Cardiac muscle cell (in vitro differentiated cells and primary cell): ENCODE measurements around the gene TRAF3IP1. TPM values are rescaled to one million over a fixed set of nuclear protein-coding genes. Genes with fewer than 3 reads are reported as not detected.

Experiments
- DNase-seq, 2 donors: peaks; one replicate each; pipeline versions ENCODE4 v3.0.0 to v3.0.0-alpha.2; 2010 to 2017; ENCODE audit warnings: low read depth in 1 of 2, low spot score in 1 of 2
- H3K27ac ChIP-seq: fragments of 200-600 bp; sonication (generic); 2 replicates; pipeline ENCODE4 v1.5.1; 2016
- H3K27me3 ChIP-seq: fragments of 200-600 bp; sonication (generic); 2 replicates; pipeline ENCODE4 v1.6.0; 2016; ENCODE audit warnings: control low read depth
- H3K36me3 ChIP-seq: fragments of 200-600 bp; sonication (generic); 2 replicates; pipeline ENCODE4 v1.5.1; 2016; ENCODE audit warnings: control low read depth
- H3K4me1 ChIP-seq: fragments of 200-600 bp; sonication (generic); 2 replicates; pipeline ENCODE4 v1.8.1; 2017; ENCODE audit warnings: low read depth, mild to moderate bottlenecking, mixed run types
- H3K4me3 ChIP-seq: fragments of 200-600 bp; sonication (generic); 2 replicates; pipeline ENCODE4 v1.5.1; 2016; ENCODE audit warnings: mild to moderate bottlenecking
- H3K9me3 ChIP-seq: fragments of 200-600 bp; sonication (generic); 2 replicates; pipeline ENCODE4 v1.5.1; 2017; ENCODE audit warnings: low read depth, mild to moderate bottlenecking, control low read depth
- CTCF ChIP-seq: IDR thresholded peaks from 2 replicates; pipeline ENCODE4 v1.5.1; 2012; ENCODE audit warnings: low read depth, mild to moderate bottlenecking, low read length
- polyA plus RNA-seq: library from polyadenylated mRNA; unstranded; fragments of >200 nt; fragmentation: Nextera tagmentation; extraction: Ambion mirVana; gene quantifications from 2 replicates; pipeline ENCODE4 v1.2.1, GENCODE V29; 2016
- total RNA-seq: library from RNA; depleted of rRNA; stranded (reverse); fragments of >200 nt; gene quantifications from 2 replicates; pipeline ENCODE4 v1.2.3, GENCODE V29; 2016

The TRAF3IP1 gene
- total and polyA plus RNA-seq, 2 experiments from 2014 or later, result 8.3 to 12.1 TPM

GRCh38 chr2:238423561-238424312 is 103.4 kb downstream of the TRAF3IP1 start:
- Histone ChIP-seq H3K27ac (no peak overlapping the region), H3K27me3 (no peaks in the 10 kb centered on the region), H3K36me3 (no peaks in the 10 kb centered on the region), H3K4me3 (no peak overlapping the region), H3K9me3 (no peaks in the 10 kb centered on the region), H3K4me1 (peaks cover 23% of the 10 kb centered on the region)
- no peak for DNase-seq
- TF ChIP-seq CTCF, result no peak

GRCh38 chr2:238424313-238424700 is 104.0 kb downstream of the TRAF3IP1 start:
- peak in 1 of 2 donors; percentile 77 for DNase-seq
- Histone ChIP-seq H3K27ac (no peak overlapping the region), H3K4me1 (peaks cover 23% of the 10 kb centered on the region), H3K4me3 (no peak overlapping the region), H3K9me3 (no peaks in the 10 kb centered on the region), H3K36me3 (no peaks in the 10 kb centered on the region), H3K27me3 (no peaks in the 10 kb centered on the region)
- no peak for TF ChIP-seq CTCF

GRCh38 chr2:238425505-238425978 is 105.2 kb downstream of the TRAF3IP1 start:
- Histone ChIP-seq H3K9me3 (no peaks in the 10 kb centered on the region), H3K27me3 (no peaks in the 10 kb centered on the region), H3K4me1 (peaks cover 22% of the 10 kb centered on the region), H3K27ac (no peak overlapping the region), H3K4me3 (peak overlapping the region; percentile 89), H3K36me3 (no peaks in the 10 kb centered on the region)
- no peak for TF ChIP-seq CTCF
- no peak for DNase-seq

GRCh38 chr2:238425979-238426567 is 105.8 kb downstream of the TRAF3IP1 start:
- Histone ChIP-seq H3K9me3 (no peaks in the 10 kb centered on the region), H3K4me3 (peak overlapping the region; percentile 89), H3K27me3 (no peaks in the 10 kb centered on the region), H3K4me1 (peaks cover 18% of the 10 kb centered on the region), H3K36me3 (no peaks in the 10 kb centered on the region), H3K27ac (peak overlapping the region; percentile 84)
- no peak for TF ChIP-seq CTCF
- peak; percentile 32 to 85 for DNase-seq

GRCh38 chr2:238426568-238427434 is 106.5 kb downstream of the TRAF3IP1 start, which contains the start of gene ASB1:
TSS of gene ASB1 (plus strand) at chr2:238426927. CDS start at chr2:238427071, 144 bp downstream.
- TF ChIP-seq CTCF, result no peak
- no peaks in the 10 kb centered on the region for H3K9me3 ChIP-seq
- H3K4me1 ChIP-seq, result peaks cover 13% of the 10 kb centered on the region
- DNase-seq, result peak; percentile 89 to 91
- peak within 1 kb of the TSS; percentile 84 for H3K27ac ChIP-seq
- H3K4me3 ChIP-seq, result peak within 1 kb of the TSS; percentile 89
- H3K27me3 ChIP-seq, result no peaks in the 10 kb centered on the region
- no peaks in the 10 kb centered on the region for H3K36me3 ChIP-seq
